NCI-H146 treated with DMSO at 0.1 percent for 48 hours (cell line): Measurements from ENCODE around the gene SMIM33.
"Not testable (repeated sequence)": the region's sequence is repeated elsewhere in the genome, so short reads cannot be mapped to it uniquely, and the experiment has no call there.

Source experiments
- DNase-seq: peaks from one replicate; lab custom pipeline; 2025; ENCODE audit not compliant: unreplicated experiment; lab: John Stamatoyannopoulos, UW

Gene SMIM33

DNA sequence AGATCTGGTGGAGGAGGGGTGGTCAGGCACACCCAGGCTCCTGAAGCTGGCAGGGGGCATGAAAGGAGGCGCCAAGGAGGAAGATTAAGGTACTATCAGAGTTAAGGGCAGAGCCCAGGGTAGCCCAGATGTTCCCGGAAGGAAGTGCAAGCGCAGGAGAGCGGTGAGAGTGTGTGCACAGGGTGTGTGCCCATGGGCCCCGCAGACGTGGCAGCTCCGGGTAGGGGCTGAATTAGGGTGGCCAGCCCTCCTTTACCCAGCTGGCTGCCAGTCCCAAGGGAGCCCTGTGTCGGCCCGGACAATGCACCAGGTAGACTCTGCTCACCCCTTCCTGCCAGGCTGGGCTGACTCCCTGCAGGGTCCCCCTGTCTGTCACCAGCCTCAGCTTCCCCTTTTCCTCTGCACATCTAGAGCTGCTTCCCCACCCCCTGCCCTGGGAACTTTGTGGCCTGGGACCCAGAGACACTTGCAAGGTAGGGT lies at the start of gene SMIM33:
TSS of gene SMIM33 (plus strand) at position 184 of the 480 bp plus-strand sequence. CDS start at position 302, 118 bp downstream.
- DNase-seq, result no peak

DNA sequence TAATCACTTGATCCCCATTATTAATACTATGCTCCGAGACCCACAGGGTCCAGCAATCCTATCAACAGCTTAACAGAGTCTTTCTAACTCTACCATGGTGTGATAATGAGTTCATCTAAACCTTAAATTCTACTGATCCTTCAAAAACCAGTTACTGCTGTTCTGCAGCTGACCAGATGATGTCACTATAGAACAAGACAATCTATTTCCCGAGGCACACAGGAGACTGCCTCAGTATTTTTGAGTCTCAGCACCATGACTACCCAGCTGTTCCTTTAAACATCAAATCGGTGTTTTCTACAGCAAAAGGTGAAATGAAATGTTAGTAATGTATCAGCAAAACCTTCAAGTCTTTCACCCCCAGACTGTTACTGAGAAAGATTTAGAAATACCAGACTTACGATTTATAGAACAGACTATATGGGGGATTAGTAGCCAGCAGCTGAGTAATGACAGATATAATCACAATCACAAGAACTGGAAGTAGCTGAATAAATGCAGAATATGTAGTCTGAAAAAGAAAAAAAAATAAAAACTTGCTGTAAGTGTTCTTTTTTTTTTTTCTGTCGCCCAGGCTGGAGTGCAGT lies 48.4 kb upstream of the SMIM33 start:
- peak; percentile 35 for DNase-seq

DNA sequence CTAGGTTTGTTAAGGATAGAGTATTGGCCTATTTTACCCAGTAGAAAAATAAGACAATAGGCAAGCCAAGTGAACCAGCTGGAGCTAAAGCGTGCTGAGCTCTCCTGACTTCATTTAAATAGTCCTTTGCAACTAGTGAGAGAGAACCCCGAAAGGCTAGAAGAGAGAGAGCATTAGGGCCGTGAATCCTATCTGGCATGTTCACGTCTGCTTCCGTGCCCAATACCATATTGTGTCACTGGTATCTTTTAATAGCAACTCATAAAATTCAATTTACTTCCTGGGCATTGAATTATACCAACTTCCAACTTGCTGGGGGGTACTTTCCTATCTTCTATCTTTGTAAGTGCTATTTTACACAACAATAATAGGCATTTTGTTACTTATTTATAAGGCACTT lies 45.3 kb upstream of the SMIM33 start:
- no peak for DNase-seq

DNA sequence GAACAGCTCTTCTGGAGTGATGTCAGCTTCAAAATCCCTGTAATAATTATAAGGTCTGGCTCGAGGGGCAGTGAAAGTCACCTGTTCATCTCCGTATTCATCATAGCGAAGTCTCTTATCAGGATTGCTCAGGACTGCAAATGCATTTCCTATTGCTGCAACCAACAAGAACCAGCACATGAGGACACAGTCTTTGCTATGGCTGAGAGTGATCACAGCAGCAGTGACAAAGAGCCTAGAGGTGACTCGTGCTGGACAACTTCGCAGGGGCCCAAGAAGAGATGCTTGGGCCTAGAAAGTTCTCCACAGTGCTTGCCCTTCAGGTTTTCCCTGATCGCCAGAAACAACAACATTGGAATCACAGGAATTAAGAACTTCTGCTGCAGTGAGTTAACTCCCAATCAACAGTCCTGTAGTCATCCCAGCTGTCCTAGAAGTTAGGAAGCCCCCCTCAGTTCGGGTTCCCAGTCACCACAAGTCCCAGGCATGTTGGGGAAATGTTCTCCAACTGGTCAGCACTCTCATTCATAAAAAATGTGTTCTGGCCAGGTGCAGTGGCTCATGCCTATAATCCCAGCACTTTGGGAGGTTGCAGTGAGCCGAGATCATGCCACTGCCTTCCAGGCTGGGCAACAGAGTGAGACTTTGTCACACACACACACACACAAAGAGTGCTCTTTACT lies 44.5 kb upstream of the SMIM33 start:
- no peak for DNase-seq

DNA sequence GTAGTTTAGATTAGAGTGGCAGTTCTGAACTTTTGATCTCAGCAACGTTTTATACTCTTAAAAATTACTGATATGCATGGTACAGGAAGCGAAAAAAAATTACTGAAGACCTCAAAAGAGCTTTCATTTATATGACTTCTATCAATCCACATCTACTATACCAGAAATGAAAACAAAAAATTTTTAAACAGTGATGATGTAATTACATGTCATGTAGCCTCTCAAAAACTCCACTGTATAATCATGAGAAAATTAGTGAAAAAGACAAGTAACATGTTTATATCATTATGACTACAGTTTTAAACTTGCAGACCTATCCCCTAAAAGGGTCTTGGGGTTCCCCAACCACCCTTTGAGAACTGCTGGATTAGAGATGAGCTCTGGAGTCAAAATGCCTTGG lies 40.8 kb upstream of the SMIM33 start:
- no peak for DNase-seq

DNA sequence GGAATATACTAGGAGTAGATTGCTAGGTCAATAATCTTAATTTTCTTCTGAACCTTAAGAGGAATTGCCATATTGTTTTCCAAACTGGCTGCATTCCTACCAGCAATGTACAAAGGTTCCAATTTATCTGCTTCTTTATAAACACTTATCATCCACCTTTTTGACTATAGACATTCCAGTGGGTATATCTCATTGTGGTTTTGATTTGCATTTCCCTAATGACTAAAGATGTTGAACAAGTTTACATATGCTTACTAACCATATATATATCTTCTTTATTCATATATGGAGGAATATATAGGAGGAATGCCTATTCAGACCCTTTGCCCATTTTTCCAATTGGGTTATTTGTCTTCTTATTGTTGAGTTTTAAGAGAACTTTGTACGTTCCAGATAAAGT lies 39.1 kb upstream of the SMIM33 start:
- DNase-seq, result no peak

DNA sequence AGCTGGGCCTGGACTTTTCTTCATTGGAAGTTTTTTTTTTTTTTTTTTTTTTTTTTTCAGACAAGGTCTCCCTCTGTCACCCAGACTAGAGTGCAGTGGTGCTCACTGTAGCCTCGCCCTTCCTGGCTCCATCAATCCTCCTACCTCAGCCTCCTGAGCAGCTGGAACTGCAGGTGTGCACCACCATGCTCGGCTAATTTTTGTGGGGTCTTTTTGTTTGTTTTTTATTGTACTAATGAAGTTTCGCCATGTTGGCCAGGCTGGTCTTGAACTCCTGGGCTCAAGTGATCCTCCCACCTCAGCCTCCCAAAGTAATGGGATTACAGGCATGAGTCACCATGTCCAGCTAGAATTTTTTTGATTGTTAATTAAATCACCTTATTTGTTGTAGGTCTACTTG lies 35.1 kb upstream of the SMIM33 start:
- no peak for DNase-seq

DNA sequence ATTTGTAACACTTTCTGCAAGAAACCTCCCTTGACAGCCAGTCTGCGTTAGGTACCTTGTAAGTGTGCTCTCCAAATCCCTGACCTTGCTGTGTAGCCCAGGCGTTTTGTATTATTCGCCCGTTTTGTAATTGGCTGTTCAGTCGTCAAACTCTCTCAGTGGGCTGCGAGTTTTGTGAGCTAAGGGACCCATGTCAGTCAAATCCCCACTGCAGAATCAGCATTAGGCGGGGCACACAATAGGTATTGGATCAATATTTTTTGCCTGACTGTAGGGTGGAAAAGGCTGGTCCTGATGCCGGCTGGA lies 32.1 kb upstream of the SMIM33 start:
- DNase-seq, result no peak

DNA sequence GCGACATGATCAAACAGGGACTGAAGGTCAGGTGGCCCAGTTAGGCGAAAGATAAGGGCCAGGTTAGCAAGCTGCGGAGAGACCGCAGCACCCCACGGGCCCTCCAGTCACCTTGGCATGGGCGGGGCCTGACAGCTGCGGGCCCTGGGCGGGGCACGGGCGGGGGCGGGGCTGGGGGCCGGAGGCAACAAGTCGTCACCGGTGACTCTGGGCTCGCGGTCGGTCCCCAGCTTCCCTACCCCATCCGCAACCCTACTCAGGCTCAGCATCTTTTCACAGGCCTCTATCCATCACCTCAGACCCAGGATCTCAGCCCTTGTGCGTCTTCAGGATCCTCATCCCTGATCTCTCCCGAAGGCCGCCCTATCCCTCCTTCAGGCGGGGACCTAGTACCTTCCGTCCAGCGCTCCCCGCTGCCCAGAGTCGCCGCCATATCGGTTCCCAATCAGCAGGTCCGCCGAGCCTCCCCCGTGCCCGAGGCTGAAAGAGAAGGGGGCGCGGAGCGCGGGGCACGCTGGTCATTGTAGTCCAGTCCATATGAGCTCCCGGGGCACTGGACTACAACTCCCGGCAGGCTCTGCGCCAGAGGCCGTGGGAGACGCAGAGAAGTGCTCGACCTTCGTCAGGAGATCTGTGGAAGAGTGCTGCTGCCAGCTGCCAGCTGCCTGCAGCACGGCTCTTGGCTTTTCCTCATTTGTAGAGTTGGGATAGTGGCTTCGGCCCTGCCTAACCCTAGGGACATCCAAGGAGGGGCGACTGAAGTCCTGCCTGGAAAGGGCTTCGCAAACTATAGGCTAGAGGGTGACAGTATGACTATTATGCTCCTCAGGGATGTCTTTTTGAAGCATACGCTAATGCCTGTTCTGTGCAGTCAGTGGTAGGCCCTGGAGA lies 31.5 kb upstream of the SMIM33 start, which contains the start of gene DNAJC18:
TSS of gene DNAJC18 (minus strand) at position 513 of the 891 bp plus-strand sequence. CDS start at position 433, 80 bp downstream.
- DNase-seq, result peak; percentile 78

DNA sequence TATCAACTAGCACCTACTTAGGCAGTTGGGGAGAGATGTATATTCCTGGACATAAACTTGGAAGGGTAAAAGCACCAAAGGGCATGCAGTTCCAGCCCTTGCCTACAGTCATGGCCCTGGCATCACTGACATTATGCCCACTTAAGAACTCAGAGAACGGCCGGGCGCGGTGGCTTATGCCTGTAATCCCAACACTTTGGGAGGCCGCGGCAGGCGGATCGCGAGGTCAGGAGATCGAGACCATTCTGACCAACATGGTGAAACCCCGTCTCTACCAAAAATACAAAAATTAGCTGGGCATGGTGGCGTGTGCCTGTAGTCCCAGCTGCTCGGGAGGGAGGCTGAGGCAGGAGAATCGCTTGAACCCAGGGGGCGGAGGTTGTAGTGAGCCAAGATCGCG lies 30.4 kb upstream of the SMIM33 start:
- not testable (repeated sequence) for DNase-seq

DNA sequence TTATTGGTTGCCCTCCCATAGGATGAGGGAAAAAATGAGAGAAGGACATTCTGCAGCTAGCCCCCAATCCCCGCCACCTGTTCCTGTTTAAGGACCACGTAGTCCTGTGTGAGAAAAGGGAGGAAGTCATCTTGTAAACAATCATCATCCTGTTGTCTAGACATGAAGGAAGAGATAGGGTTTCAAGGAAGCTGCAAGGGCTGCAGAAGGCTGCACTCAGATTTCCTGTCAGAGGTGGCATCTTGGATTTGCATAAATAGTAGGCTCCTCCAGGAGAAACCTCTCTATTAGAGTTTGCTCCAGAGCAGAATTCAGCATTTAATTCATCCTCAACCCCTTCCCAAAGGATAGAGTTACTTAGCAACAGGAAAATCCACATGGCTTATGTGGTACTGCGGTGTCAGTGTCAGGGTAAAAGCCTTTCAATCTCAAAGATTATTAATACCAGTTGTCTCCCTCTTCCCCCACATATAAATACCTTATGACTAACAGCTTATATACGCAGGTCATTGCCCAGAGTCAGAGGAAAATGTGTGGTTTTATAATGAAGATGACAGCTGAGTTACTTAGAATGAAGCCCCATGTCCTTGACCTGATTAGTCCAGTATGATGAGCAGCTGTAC lies 26.9 kb upstream of the SMIM33 start:
- no peak for DNase-seq

DNA sequence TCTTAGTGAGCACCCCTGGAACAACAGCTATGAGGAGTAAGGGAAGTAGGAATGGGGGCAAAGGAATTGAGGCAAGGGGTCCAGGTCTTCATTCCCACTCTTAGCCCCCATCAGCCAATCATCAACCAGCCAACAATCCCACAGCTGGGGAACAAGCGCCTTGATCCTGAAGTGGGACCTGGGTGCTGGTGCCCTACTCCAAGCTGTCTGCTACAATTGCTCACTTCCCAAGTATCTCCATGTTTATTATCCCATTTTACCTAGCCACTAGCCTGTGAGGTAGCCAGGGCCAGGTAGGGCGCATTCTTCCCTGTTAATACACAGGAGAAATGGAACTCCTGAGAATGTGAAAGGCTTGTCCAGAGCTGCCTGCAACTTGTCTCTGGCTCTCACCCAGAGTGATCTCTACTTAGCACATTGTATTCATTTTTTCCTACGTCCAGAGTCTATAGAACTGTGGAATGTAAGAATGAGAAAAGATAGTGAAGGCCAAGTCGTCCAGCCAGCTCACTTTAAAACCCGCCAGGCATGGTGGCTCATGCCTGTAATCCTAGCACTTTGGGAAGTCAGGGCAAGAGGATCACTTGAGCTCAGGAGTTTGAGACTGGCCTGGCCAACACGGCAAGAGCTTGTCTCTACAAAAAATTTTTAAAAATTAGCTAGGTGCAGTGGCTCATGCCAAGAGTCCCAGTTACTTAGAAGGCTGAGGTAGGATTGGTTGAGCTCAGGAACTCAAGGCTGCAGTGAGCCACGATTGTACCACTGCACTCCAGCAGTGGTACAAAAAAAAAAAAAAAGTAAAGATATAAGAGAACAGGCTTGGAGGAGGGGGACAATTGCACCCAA lies 25.3 kb upstream of the SMIM33 start:
- no peak for DNase-seq

DNA sequence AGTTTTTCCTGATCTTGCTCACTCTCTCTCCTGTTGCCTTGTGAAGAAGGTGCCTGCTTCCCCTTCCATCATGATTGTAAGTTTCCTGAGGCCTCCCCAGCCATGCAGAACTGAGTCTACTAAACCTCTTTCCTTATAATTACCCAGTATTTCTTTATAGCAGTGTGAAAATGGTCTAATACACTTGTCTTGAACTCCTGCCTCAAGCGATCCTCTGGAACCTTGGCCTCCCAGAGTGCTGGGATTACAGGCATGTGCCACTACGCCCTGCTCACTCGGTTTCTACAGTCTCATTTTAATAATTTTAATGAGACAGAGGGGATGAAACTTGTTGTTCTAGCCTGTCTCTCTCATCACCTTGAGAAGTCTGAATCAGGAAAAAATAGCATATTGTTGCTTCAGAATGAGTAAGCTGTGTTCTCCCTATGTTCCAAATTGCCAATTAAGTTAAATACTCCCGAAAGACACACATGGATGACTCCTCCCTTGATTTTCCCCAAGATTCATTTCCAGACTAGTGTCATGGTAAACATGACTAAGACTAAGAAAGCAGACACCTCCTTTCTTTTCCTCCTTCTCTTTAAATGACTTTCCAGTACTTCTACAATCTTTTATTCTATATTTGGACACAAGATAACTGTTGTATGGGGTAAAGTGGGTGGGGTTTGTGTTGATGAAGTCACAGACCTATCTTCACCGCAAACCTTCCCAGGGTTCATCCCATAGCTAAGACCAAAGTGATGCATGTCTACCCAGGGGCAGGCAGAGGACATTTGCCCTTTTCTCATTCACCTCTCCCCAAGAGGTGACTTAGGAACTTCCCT lies 23.6 kb upstream of the SMIM33 start:
- no peak for DNase-seq

DNA sequence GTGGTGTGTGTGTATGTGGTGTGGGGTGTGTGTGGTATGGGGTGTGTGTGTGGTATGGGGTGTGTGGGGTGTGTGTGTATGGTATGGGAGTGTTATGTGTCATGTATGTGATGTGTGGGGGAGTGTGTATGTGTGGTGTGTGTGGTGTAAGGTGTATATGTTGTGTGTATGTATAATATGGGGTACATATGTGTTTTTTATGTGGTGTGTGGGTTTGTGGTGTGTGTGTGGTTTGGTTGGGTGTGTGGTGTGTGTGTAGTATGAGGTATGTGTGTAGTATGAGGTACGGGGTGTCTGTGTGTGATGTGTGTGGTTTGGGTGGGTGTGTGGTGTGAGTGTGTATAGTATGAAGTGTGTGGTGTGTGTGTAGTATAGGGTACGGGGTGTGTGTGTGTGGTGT lies 19.6 kb upstream of the SMIM33 start:
- no peak for DNase-seq

DNA sequence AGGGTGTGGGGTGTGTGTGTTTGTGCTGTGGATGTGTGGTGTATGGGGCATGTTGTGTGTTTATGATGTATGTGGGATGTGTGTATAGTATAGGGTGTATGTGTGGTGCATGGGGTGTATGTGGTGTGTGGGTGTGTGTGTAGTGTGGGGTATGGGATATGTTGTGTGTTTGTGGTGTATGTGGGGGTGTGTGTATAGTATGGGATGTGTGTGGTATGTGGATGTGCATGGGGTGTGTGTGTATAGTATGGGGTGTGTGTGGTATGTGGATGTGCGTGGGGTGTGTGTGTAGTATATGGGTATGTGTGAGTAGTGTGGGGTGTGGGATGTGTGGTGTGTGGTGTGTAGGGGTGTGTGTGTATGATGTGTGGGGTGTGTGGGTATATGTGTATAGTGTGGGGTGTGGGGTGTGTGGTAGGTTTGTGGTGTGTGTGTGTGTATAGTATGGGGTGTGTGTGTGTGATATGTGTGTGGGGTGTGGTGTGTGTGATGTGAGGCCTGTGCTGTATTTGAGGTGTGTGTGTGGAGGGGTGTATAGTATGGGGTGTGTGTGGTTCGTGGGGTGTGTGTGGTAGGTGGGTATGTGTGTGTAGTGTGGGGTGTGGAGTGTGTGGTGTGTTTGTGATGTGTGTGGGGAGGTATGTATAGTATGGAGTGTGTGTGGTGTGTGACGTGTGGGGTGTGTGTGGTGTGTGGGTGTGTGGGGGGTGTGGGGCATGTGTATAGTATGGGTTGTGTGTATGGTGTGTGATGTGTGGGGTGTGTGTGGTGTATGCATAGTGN lies 18.7 kb upstream of the SMIM33 start:
- no peak for DNase-seq

DNA sequence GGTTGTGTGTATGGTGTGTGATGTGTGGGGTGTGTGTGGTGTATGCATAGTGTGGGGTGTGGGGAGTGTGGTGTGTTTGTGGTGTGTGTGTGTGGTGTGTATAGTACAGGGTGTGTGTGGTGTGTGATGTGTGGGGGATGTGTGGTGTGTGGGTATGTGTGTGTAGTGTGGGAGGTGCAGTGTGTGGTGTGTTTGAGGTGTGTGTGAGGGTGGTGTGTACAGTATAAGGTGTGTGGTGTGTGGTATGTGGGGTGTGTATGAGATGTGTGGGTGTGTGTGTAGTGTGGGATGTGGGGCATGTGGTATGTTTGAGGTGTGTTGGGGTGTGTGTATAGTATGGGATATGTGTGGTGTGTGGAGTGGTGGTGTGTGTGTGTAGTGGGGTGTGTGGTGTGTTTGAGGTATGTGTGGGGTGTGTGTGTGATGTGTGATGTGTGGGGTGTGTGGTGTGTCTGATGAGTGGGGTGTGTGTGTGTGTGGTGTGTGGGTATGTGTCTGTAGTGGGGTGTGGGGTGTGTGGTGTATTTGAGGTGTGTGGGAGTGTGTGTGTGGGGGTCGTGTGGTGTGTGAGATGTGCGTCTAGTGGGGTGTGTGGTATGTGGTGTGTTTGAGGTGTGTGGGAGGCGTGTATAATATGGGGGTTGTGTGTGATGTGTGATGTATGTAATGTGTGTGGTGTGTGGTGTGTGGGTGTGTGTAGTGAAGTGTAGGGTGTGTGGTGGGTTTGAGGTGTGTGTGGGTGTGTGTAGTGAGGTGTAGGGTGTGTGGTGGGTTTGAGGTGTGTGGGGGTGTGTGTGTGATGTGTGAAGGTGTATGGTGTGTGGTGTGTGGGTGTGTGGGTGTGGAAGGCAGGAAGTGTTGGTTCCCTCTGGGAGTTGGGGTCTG lies 16.9 kb upstream of the SMIM33 start:
- no peak for DNase-seq

DNA sequence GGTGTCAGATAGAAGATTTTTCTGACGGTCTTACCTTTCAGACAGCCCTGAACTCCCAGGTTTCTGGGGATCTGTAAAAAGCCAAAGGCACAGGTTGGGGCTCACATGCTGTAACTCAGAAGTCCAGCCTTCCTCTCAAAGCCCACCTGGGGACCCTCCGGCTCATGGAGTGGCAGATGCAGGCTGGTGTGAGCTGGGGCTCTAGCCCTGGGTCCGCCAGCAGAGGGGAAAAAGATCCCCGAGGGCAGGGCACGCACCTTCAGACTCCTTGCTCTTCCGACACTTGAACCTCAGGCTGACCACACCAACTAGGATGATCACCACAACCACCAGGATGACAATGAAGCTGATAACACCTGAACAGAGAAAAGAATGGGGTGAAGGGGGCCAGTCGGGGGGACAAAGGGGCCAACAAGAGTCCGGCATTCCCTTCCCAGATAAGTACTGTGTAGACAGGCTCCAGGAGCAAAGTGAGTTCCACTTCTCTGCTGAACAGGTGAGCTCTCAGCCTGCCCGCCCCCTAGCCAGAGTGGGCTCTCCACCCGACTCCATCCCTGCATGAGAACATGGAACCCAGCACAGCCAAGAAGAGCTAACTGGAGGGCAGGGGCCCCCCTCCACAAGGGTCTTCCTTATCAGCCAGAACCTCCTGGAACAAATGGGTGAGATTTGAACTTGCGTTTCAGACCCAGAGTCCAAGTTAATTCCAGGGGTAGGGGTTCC lies 16.1 kb upstream of the SMIM33 start:
- no peak for DNase-seq
